Trophoblast cell (in vitro differentiated cells and primary cell): ENCODE results near the gene BABAM2.

Experiments used
- DNase-seq, 2 donors: peaks; one replicate each; pipeline ENCODE4 v3.0.0-alpha.2; 2016
- H2AFZ ChIP-seq: 2 replicates; pipeline ENCODE4 v1.6.1; 2013; ENCODE audit warnings: low read length, moderate library complexity, mild to moderate bottlenecking; ENCODE audit not compliant: insufficient read depth, poor library complexity
- H2AK5ac ChIP-seq: 2 replicates; pipeline ENCODE4 v1.6.1; 2013; ENCODE audit warnings: mild to moderate bottlenecking, low read length
- H2BK120ac ChIP-seq: 2 replicates; pipeline ENCODE4 v1.6.1; 2013; ENCODE audit warnings: low read length, mild to moderate bottlenecking, moderate library complexity; ENCODE audit not compliant: insufficient read depth, poor library complexity
- H2BK12ac ChIP-seq: 2 replicates; pipeline ENCODE4 v1.6.1; 2013; ENCODE audit warnings: mild to moderate bottlenecking, low read length, moderate library complexity
- H2BK5ac ChIP-seq: 2 replicates; pipeline ENCODE4 v1.6.1; 2013; ENCODE audit warnings: low read length, low read depth, moderate library complexity, mild to moderate bottlenecking; ENCODE audit not compliant: poor library complexity
- H3K14ac ChIP-seq: 2 replicates; pipeline ENCODE4 v1.6.1; 2013; ENCODE audit warnings: mild to moderate bottlenecking, low read length
- H3K18ac ChIP-seq: 2 replicates; pipeline ENCODE4 v1.6.1; 2013; ENCODE audit warnings: mild to moderate bottlenecking, low read length
- H3K23ac ChIP-seq: 2 replicates; pipeline ENCODE4 v1.6.1; 2013; ENCODE audit warnings: low read length
- H3K27ac ChIP-seq: 2 replicates; pipeline ENCODE4 v1.5.1; 2013; ENCODE audit warnings: low read depth, mild to moderate bottlenecking, inconsistent platforms, low read length, moderate library complexity
- H3K27me3 ChIP-seq: 2 replicates; pipeline ENCODE4 v1.6.1; 2013; ENCODE audit warnings: inconsistent platforms, mild to moderate bottlenecking, low read length, moderate library complexity; ENCODE audit not compliant: insufficient read depth
- H3K36me3 ChIP-seq, 2 experiments: 1 replicate in 1 of 2; 2 replicates in 1 of 2; pipeline ENCODE4 v1.6.1; 2013; ENCODE audit warnings: low read length in 2 of 2, mild to moderate bottlenecking in 2 of 2, moderate library complexity in 1 of 2; ENCODE audit not compliant: insufficient read depth in 2 of 2, control insufficient read depth in 1 of 2
- H3K4ac ChIP-seq: 2 replicates; pipeline ENCODE4 v1.6.1; 2013; ENCODE audit warnings: low read depth, mild to moderate bottlenecking, low read length, moderate library complexity
- H3K4me1 ChIP-seq, 2 experiments: 1 replicate in 1 of 2; 2 replicates in 1 of 2; pipeline ENCODE4 v1.6.1; 2013; ENCODE audit warnings: low read length in 2 of 2, mild to moderate bottlenecking in 2 of 2, moderate library complexity in 1 of 2; ENCODE audit not compliant: insufficient read depth in 2 of 2, control insufficient read depth in 1 of 2
- H3K4me2 ChIP-seq: 2 replicates; pipeline ENCODE4 v1.6.1; 2013; ENCODE audit warnings: inconsistent platforms, mild to moderate bottlenecking, low read length, moderate library complexity
- H3K4me3 ChIP-seq: 2 replicates; pipeline ENCODE4 v1.5.1; 2013; ENCODE audit warnings: mild to moderate bottlenecking, low read depth, low read length, inconsistent platforms
- H3K79me1 ChIP-seq: one replicate; pipeline ENCODE4 v1.6.1; 2013; ENCODE audit warnings: low read length
- H3K79me2 ChIP-seq: 2 replicates; pipeline ENCODE4 v1.6.1; 2013; ENCODE audit warnings: low read length, mild to moderate bottlenecking; ENCODE audit not compliant: control insufficient read depth, insufficient read depth, poor library complexity
- H3K9ac ChIP-seq: 2 replicates; pipeline ENCODE4 v1.6.1; 2013; ENCODE audit warnings: mild to moderate bottlenecking, low read length
- H3K9me3 ChIP-seq: 2 replicates; pipeline ENCODE4 v1.6.1; 2013; ENCODE audit warnings: low read depth, mild to moderate bottlenecking, control low read depth, inconsistent platforms, low read length; ENCODE audit not compliant: insufficient read depth
- H4K12ac ChIP-seq: 2 replicates; pipeline ENCODE4 v1.6.1; 2013; ENCODE audit warnings: low read depth, mild to moderate bottlenecking, low read length, moderate library complexity
- H4K8ac ChIP-seq: 2 replicates; pipeline ENCODE4 v1.6.1; 2013; ENCODE audit warnings: low read depth, mild to moderate bottlenecking, low read length, moderate library complexity
- H4K91ac ChIP-seq: one replicate; pipeline ENCODE4 v1.6.1; 2013; ENCODE audit warnings: low read depth, mild to moderate bottlenecking, low read length, moderate library complexity
- WGBS: extraction: QIAGEN DNeasy Blood & Tissue Kit; methylation state at CpG from one replicate; pipeline ENCODE4 v1.1.7; 2013; ENCODE audit warnings: missing lambda C conversion rate; ENCODE audit not compliant: insufficient read length, insufficient coverage; ENCODE audit errors: extremely low coverage; 5-methylcytosine and 5-hydroxymethylcytosine counted together

Gene BABAM2

DNA sequence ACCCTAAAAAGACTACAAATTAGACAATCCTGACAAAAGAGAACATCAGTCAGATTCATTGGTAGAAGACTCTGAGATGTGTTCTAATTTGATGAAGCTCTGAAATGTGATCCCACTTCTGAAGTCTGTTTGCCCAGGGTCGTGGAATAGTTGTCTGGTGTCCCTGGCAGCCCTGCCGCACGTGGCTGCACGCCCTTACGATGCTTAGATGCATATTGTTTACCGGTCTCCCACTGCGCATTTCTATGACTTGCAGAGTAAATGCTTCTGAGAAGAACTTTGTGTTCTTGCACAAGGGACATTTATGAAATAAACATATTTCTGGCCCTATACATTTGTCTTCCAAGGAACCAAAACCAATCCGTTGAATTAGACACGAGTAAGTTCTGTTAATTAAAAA is 243.2 kb downstream of the BABAM2 start:
- no peak overlapping the region for H4K12ac ChIP-seq
- no peak overlapping the region for H2AFZ ChIP-seq
- H3K14ac ChIP-seq = no peak overlapping the region
- H3K4me3 ChIP-seq = no peak overlapping the region
- no peaks in the 10 kb centered on the region for H3K79me2 ChIP-seq
- no peaks in the 10 kb centered on the region for H3K4me1 ChIP-seq
- H2BK120ac ChIP-seq = no peak overlapping the region
- no peak overlapping the region for H3K27ac ChIP-seq
- H4K91ac ChIP-seq = no peak overlapping the region
- no peak overlapping the region for H3K9ac ChIP-seq
- H3K4me2 ChIP-seq = no peak overlapping the region
- no peak overlapping the region for H2BK5ac ChIP-seq
- no peak overlapping the region for H2AK5ac ChIP-seq
- no peak for DNase-seq
- H4K8ac ChIP-seq = no peak overlapping the region
- H3K23ac ChIP-seq = no peak overlapping the region
- no peak overlapping the region for H3K4ac ChIP-seq
- no peaks in the 10 kb centered on the region for H3K79me1 ChIP-seq
- H3K36me3 ChIP-seq = no peaks in the 10 kb centered on the region
- no peaks in the 10 kb centered on the region for H3K27me3 ChIP-seq
- no peaks in the 10 kb centered on the region for H3K9me3 ChIP-seq
- WGBS = no CpG with 5 or more reads among the region's 9 CpGs
- no peak overlapping the region for H3K18ac ChIP-seq
- H2BK12ac ChIP-seq = no peak overlapping the region

DNA sequence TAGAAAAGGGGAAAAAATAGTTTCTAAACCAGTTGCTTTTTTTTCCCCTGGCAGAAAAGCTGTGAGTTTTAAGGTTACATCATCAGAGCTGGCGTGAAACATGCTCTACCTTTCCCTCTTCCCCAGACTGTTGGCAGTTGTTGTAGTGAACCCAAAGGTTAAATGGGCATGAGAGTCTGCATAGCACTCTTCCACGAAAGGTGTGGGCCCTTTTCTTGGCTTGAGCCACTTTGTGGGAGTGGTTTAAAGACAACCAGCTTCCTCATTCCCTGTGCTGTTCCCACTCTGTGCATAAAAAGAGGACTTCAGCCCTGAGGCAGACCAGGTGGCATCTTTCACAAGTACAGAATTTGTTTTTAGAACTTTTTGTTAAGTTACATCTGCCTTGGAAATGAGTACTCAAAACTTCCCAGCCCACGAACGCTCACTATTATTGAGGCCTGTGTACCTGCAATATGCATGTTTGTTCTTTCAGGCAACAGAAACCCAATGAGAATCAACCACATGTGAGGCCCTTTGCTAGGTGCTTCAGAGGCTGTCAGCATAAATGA is 243.8 kb downstream of the BABAM2 start:
- H2AFZ ChIP-seq = no peak overlapping the region
- no peaks in the 10 kb centered on the region for H3K4me1 ChIP-seq
- no peak overlapping the region for H3K4ac ChIP-seq
- no peak overlapping the region for H2AK5ac ChIP-seq
- no peak overlapping the region for H4K91ac ChIP-seq
- no peak overlapping the region for H2BK120ac ChIP-seq
- no peaks in the 10 kb centered on the region for H3K36me3 ChIP-seq
- no peak overlapping the region for H4K8ac ChIP-seq
- no peak overlapping the region for H3K18ac ChIP-seq
- H3K9ac ChIP-seq = no peak overlapping the region
- no peaks in the 10 kb centered on the region for H3K27me3 ChIP-seq
- no peak overlapping the region for H4K12ac ChIP-seq
- DNase-seq = no peak
- no peaks in the 10 kb centered on the region for H3K9me3 ChIP-seq
- no peak overlapping the region for H3K14ac ChIP-seq
- no CpG with 5 or more reads among the region's 4 CpGs for WGBS
- H3K27ac ChIP-seq = no peak overlapping the region
- H2BK12ac ChIP-seq = no peak overlapping the region
- H2BK5ac ChIP-seq = no peak overlapping the region
- no peak overlapping the region for H3K4me3 ChIP-seq
- no peak overlapping the region for H3K4me2 ChIP-seq
- no peaks in the 10 kb centered on the region for H3K79me1 ChIP-seq
- H3K79me2 ChIP-seq = no peaks in the 10 kb centered on the region
- H3K23ac ChIP-seq = no peak overlapping the region

DNA sequence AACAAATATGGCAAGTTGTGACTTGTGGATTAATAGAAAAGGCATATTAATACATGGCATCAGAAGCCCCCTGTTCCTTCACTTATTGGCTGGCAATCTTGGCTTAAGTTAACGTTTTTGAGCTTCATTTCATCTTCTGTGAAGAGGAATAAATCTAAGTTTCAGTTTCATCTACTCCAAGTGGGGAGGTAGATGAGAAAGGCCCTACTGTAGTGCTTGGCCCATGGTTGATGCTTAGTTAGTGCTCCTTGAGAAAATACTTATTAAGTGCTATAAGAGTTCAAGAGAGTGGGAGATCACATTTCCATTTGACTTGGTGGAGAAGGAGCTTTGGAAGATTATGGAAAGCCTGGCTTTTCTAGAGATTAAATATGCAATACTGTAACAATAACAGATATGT is 244.3 kb downstream of the BABAM2 start:
- Histone ChIP-seq H2AFZ (no peak overlapping the region), H4K12ac (no peak overlapping the region), H3K36me3 (no peaks in the 10 kb centered on the region), H3K4me2 (no peak overlapping the region), H3K4me1 (no peaks in the 10 kb centered on the region), H3K23ac (no peak overlapping the region), H3K4ac (no peak overlapping the region), H3K9ac (no peak overlapping the region), H3K14ac (no peak overlapping the region), H3K27ac (no peak overlapping the region), H3K9me3 (no peaks in the 10 kb centered on the region), H3K18ac (no peak overlapping the region), H3K4me3 (no peak overlapping the region), H4K8ac (no peak overlapping the region), H3K27me3 (no peaks in the 10 kb centered on the region), H2AK5ac (no peak overlapping the region), H3K79me1 (no peaks in the 10 kb centered on the region), H2BK120ac (no peak overlapping the region), H2BK5ac (no peak overlapping the region), H3K79me2 (no peaks in the 10 kb centered on the region), H2BK12ac (no peak overlapping the region), H4K91ac (no peak overlapping the region)
- WGBS = no CpG with 5 or more reads among the region's 1 CpG
- no peak for DNase-seq

DNA sequence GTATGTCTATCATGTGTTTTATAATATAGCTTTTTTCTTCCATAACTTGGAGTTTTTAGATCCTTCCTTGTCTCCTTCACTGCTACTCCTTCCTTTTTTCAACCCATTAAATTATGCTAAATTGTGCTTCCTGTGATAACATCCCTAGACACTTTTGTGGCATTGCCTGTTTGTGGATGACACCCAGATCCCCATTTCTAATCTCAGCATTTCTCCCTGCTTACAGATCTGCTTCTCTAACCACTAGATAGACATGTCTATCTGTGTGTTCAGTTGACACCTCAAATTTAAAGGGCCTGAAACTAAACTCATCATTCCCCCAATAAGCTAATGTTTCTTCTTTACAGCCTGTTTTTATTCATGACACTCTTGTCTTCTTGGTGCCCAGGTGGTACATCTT is 244.8 kb downstream of the BABAM2 start:
- Histone ChIP-seq H3K18ac (no peak overlapping the region), H2BK5ac (no peak overlapping the region), H3K4me1 (no peaks in the 10 kb centered on the region), H2AK5ac (no peak overlapping the region), H4K8ac (no peak overlapping the region), H3K4me2 (no peak overlapping the region), H3K9me3 (no peaks in the 10 kb centered on the region), H4K12ac (no peak overlapping the region), H3K4ac (no peak overlapping the region), H2BK12ac (no peak overlapping the region), H3K14ac (no peak overlapping the region), H3K79me2 (no peaks in the 10 kb centered on the region), H3K23ac (no peak overlapping the region), H3K27me3 (no peaks in the 10 kb centered on the region), H4K91ac (no peak overlapping the region), H3K9ac (no peak overlapping the region), H3K79me1 (no peaks in the 10 kb centered on the region), H3K36me3 (no peaks in the 10 kb centered on the region), H2AFZ (no peak overlapping the region), H3K27ac (no peak overlapping the region), H2BK120ac (no peak overlapping the region), H3K4me3 (no peak overlapping the region)
- DNase-seq = no peak
